Activated T-cell treated with anti-CD3 and anti-CD28 coated beads, Interleukin-2, amount 50 U/mL, for 4 hours (primary cell): ENCODE data around the gene B9D1. TPM values are rescaled to one million over a fixed set of nuclear protein-coding genes. Genes with fewer than 3 reads are reported as not detected.

Source experiments
- ATAC-seq, 2 donors: fragments of 200-7000 bp; cut with Tn5 transposase; one replicate each; pipeline ENCODE4 v1.10.0; 2021
- DNase-seq: peaks from one replicate; pipeline ENCODE4 v3.0.0-alpha.2; 2020
- H3K27me3 Mint-ChIP-seq: one replicate; pipeline ENCODE4 v1.8.0; 2021; ENCODE audit warnings: low read depth, mixed read lengths
- H3K36me3 Mint-ChIP-seq: one replicate; pipeline ENCODE4 v1.8.0; 2022; ENCODE audit warnings: mixed read lengths; ENCODE audit not compliant: insufficient read depth
- H3K4me1 Mint-ChIP-seq: one replicate; pipeline ENCODE4 v1.8.0; 2021; ENCODE audit warnings: low read depth, mixed read lengths
- H3K4me3 Mint-ChIP-seq: one replicate; pipeline ENCODE4 v1.8.0; 2021; ENCODE audit warnings: mild to moderate bottlenecking, moderate library complexity, mixed read lengths
- H3K9me3 Mint-ChIP-seq: one replicate; pipeline ENCODE4 v1.8.0; 2021; ENCODE audit warnings: mixed read lengths
- total RNA-seq, 3 donors: library from RNA; stranded (reverse); gene quantifications; one replicate each; pipeline ENCODE4 v1.2.1, GENCODE V29; 2021

Gene B9D1
- 1 to 10 TPM; 5.4 to 7.6 (median 6.6) TPM for total RNA-seq

DNA sequence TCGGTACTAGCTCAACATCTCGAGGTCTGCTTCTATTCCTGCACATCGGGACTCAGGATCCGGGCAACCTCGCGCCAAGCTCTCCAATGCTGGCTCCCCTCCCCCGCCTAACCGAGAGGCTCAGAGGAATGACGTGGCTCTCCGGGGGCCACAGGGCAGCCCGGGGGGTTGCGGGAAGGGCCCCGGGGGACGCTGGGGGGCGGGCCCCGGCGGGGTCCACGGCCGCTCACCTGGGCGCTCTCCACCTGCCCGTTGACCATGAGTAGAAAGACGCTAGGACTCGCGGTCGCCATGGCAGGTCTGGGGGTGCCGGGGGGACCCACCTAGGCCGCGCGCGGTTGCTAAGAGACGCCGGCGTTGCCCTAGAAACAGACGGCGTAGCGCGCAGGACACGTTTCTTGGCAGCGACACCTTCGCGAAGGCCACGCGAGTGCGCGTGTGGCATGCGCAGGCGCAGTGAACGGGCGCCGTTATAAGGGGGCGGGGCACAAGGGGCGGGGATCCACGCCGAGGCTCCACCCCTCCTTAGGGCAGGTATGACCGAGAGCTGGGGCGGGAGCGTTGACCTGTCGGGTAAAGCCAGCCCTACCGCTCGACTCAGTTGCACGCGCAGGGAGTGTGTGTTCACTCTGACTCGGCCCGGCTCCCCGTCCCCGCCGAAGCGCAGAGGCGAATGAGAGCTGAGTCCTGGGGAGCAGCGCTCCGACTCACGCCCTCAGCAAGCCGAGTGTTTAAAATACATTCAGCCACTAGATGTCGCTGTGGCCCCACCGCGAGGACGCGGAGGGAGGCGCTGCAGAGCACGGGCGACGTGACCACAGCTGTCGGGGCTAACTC, at the start of gene B9D1:
Gene B9D1, minus strand, starts transcription at position 447 of the 837 bp plus-strand sequence. Its CDS starts 154 bp downstream, at position 293.
- Mint-ChIP-seq H3K27me3 (peaks cover 15% of the 10 kb centered on the region), H3K9me3 (no peaks in the 10 kb centered on the region), H3K4me3 (peak within 1 kb of the TSS; percentile 87), H3K4me1 (peaks cover 8% of the 10 kb centered on the region), H3K36me3 (no peaks in the 10 kb centered on the region)
- DNase-seq (peak; percentile 94), ATAC-seq (peak; percentile 90 to 92)

- Mint-ChIP-seq H3K4me3 (no peak overlapping the region), H3K36me3 (no peaks in the 10 kb centered on the region), H3K27me3 (peaks cover 4% of the 10 kb centered on the region), H3K9me3 (no peaks in the 10 kb centered on the region), H3K4me1 (no peaks in the 10 kb centered on the region)
- no peak for DNase-seq
- ATAC-seq, result no peak
These were observed 49.1 kb upstream of the B9D1 start for GRCh38 chr17:19411631-19412030.

GRCh38 chr17:19410875-19411620, 48.5 kb upstream of the B9D1 start, which contains the start of gene RNF112:
TSS of gene RNF112 (plus strand) at chr17:19411232. CDS start at chr17:19411409, 177 bp downstream.
- no peaks in the 10 kb centered on the region for H3K36me3 Mint-ChIP-seq

GRCh38 chr17:19410091-19410490, 47.6 kb upstream of the B9D1 start:
- Mint-ChIP-seq H3K36me3 (no peaks in the 10 kb centered on the region), H3K4me1 (no peaks in the 10 kb centered on the region), H3K27me3 (peaks cover 4% of the 10 kb centered on the region), H3K9me3 (no peaks in the 10 kb centered on the region), H3K4me3 (no peak overlapping the region)
- DNase-seq (no peak), ATAC-seq (no peak)

More at GRCh38 chr17:19410875-19411620, 48.5 kb upstream of the B9D1 start, which contains the start of gene RNF112:
- Mint-ChIP-seq H3K27me3 (peaks cover 4% of the 10 kb centered on the region), H3K9me3 (no peaks in the 10 kb centered on the region), H3K4me1 (no peaks in the 10 kb centered on the region), H3K4me3 (no peak within 1 kb of the TSS)
- no peak for DNase-seq
- ATAC-seq, result no peak

GRCh38 chr17:19409509-19409908, 47.0 kb upstream of the B9D1 start:
- no peak overlapping the region for H3K4me3 Mint-ChIP-seq
- DNase-seq (no peak), ATAC-seq (peak; percentile 18 to 56)
- H3K27me3 Mint-ChIP-seq, result peaks cover 4% of the 10 kb centered on the region
- no peaks in the 10 kb centered on the region for H3K9me3 Mint-ChIP-seq
- H3K36me3 Mint-ChIP-seq, result no peaks in the 10 kb centered on the region
- no peaks in the 10 kb centered on the region for H3K4me1 Mint-ChIP-seq

GRCh38 chr17:19409066-19409465, 46.5 kb upstream of the B9D1 start:
- DNase-seq (no peak), ATAC-seq (no peak)
- Mint-ChIP-seq H3K9me3 (no peaks in the 10 kb centered on the region), H3K27me3 (peaks cover 4% of the 10 kb centered on the region), H3K4me1 (no peaks in the 10 kb centered on the region), H3K36me3 (no peaks in the 10 kb centered on the region), H3K4me3 (no peak overlapping the region)

DNA sequence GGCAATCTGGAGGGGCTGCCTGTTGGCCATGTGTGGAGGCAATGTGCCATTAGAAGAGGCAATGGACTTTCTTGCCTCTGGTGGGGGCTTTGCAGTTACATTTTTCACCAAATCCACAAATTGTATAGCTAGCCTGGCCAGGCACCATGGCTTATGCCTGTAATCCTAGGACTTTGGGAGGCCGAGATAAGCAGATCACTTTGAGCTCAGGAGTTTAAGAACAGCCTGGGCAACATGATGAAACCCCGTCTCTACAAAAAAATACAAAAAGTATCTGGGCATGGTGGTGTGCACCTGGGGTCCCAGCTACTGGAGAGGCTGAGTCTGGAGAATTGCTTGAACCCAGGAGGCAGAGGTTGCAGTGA, 45.8 kb upstream of the B9D1 start:
- no peaks in the 10 kb centered on the region for H3K9me3 Mint-ChIP-seq
- H3K4me1 Mint-ChIP-seq, result no peaks in the 10 kb centered on the region
- peaks cover 3% of the 10 kb centered on the region for H3K27me3 Mint-ChIP-seq
- no peak overlapping the region for H3K4me3 Mint-ChIP-seq
- DNase-seq, result no peak
- no peaks in the 10 kb centered on the region for H3K36me3 Mint-ChIP-seq
- no peak for ATAC-seq

- no peaks in the 10 kb centered on the region for H3K9me3 Mint-ChIP-seq
- no peak overlapping the region for H3K4me3 Mint-ChIP-seq
- H3K4me1 Mint-ChIP-seq, result no peaks in the 10 kb centered on the region
- no peaks in the 10 kb centered on the region for H3K36me3 Mint-ChIP-seq
- DNase-seq, result no peak
- no peak for ATAC-seq
- peaks cover 2% of the 10 kb centered on the region for H3K27me3 Mint-ChIP-seq
These were observed 45.2 kb upstream of the B9D1 start for GRCh38 chr17:19407601-19408345.

DNA sequence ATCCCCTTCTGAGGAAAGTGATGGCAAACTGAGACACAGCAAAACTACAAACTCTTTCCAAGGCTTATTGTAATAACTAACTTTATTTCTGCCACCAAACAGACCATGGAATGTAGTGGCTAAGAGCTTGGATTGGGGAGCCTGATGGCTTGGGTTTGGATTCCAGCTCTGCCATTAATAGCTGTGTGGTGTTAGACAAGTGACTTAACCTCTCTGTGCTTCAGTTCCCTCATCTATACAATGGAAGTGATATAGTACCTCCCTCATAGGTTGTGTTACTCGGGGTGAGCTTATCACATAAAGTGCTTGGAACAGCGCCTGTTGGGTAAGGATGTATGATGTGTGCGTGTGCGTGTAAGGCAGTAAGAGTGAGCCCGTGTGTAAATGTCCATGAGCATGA, 42.6 kb upstream of the B9D1 start:
- no peak for ATAC-seq
- no peaks in the 10 kb centered on the region for H3K9me3 Mint-ChIP-seq
- no peaks in the 10 kb centered on the region for H3K27me3 Mint-ChIP-seq
- H3K4me3 Mint-ChIP-seq, result no peak overlapping the region
- no peak for DNase-seq
- no peaks in the 10 kb centered on the region for H3K4me1 Mint-ChIP-seq
- no peaks in the 10 kb centered on the region for H3K36me3 Mint-ChIP-seq

- Mint-ChIP-seq H3K27me3 (no peaks in the 10 kb centered on the region), H3K4me3 (no peak overlapping the region), H3K9me3 (no peaks in the 10 kb centered on the region), H3K4me1 (no peaks in the 10 kb centered on the region), H3K36me3 (no peaks in the 10 kb centered on the region)
- DNase-seq (no peak), ATAC-seq (no peak)
These were observed 41.7 kb upstream of the B9D1 start for GRCh38 chr17:19404264-19404663.

GRCh38 chr17:19403021-19403420, 40.5 kb upstream of the B9D1 start:
- Mint-ChIP-seq H3K27me3 (no peaks in the 10 kb centered on the region), H3K4me3 (no peak overlapping the region), H3K9me3 (no peaks in the 10 kb centered on the region), H3K36me3 (no peaks in the 10 kb centered on the region), H3K4me1 (no peaks in the 10 kb centered on the region)
- DNase-seq (no peak), ATAC-seq (no peak)

DNA sequence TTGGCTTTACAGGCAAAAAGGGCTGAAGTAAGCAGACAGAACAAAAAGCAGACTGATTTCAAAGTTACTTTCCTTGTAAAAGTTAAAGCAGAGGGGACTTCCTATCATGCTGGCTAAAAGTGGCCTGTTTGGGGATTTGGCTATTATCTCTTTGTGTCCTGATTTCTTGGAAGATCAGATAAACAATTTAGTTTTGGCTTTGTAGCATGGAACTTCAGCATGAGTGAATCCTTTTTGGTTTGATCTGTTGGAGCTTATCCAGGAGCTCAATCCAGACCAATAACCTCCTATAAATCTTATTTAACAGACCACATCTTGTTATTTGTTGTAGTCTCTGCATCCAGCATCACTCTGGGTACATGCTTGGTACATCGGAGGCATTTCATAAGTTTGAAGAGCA, 39.6 kb upstream of the B9D1 start:
- no peaks in the 10 kb centered on the region for H3K4me1 Mint-ChIP-seq
- DNase-seq (no peak), ATAC-seq (no peak)
- H3K4me3 Mint-ChIP-seq, result no peak overlapping the region
- H3K9me3 Mint-ChIP-seq, result no peaks in the 10 kb centered on the region
- H3K36me3 Mint-ChIP-seq, result no peaks in the 10 kb centered on the region
- H3K27me3 Mint-ChIP-seq, result no peaks in the 10 kb centered on the region

DNA sequence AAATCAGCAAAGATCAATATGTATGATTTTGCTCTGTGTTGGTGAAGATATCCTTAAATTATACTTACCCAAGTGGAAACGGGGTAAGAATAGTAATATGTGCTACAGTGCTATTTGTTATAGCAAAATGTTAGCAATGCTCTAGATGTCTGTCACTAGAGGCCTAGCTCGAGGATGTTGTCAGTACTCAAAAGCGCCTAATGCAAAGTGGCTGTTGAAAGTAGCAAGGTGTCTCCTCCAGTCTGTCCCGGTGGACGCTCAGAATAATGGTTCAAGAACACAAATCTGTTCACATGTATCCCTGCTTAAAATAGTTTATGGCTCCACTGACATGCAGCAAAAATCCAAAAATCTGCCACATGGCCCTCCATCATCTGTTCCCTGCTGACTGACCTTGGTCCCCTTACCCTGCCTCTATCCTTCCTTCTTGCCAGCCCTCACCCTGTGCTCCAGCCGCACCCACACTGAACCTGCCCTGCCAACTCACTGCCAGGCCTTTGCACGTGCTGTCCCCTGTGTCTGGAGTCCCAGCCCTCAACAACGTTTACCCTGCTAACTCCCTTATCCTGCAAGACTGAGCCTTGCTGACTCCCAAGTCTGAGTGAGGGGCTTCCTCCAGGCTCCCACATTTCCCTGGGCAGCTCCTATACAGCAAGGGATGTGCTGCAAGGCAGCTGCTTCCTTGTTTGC, 38.9 kb upstream of the B9D1 start:
- no peaks in the 10 kb centered on the region for H3K4me1 Mint-ChIP-seq
- H3K36me3 Mint-ChIP-seq, result no peaks in the 10 kb centered on the region
- no peaks in the 10 kb centered on the region for H3K9me3 Mint-ChIP-seq
- DNase-seq (no peak), ATAC-seq (no peak)
- peaks cover 2% of the 10 kb centered on the region for H3K27me3 Mint-ChIP-seq
- no peak overlapping the region for H3K4me3 Mint-ChIP-seq
